NCI-H2171 treated with DMSO at 0.1 percent for 48 hours (cell line): Measurements from ENCODE around the gene SHISA8.
"Not testable (repeated sequence)": the region's sequence is repeated elsewhere in the genome, so short reads cannot be mapped to it uniquely, and the experiment has no call there.

Experiments used
- DNase-seq: peaks from one replicate; lab custom pipeline; 2025; lab: John Stamatoyannopoulos, UW

Gene SHISA8

GRCh38 chr22:41899110-41899509 is 15.8 kb downstream of the SHISA8 start:
- no peak for DNase-seq

- no peak for DNase-seq
Measured at GRCh38 chr22:41898645-41899044, 16.2 kb downstream of the SHISA8 start.

GRCh38 chr22:41893591-41894375 is 21.1 kb downstream of the SHISA8 start:
- no peak for DNase-seq

GRCh38 chr22:41892721-41893120 is 22.2 kb downstream of the SHISA8 start:
- no peak for DNase-seq

- DNase-seq, result no peak
Measured at GRCh38 chr22:41891407-41891806, 23.5 kb downstream of the SHISA8 start.

GRCh38 chr22:41888627-41889200 is 26.2 kb downstream of the SHISA8 start:
- DNase-seq, result no peak

GRCh38 chr22:41885516-41885915 is 29.4 kb downstream of the SHISA8 start:
- DNase-seq, result no peak

- no peak for DNase-seq
Measured at GRCh38 chr22:41885116-41885515, 29.8 kb downstream of the SHISA8 start.

GRCh38 chr22:41883400-41883799 is 31.5 kb downstream of the SHISA8 start:
- DNase-seq, result no peak

- DNase-seq, result no peak
Measured at GRCh38 chr22:41880653-41881052, 34.2 kb downstream of the SHISA8 start.

- no peak for DNase-seq
Measured at GRCh38 chr22:41876675-41877074, 38.2 kb downstream of the SHISA8 start.

GRCh38 chr22:41876275-41876674 is 38.6 kb downstream of the SHISA8 start:
- DNase-seq, result no peak

GRCh38 chr22:41875531-41876270 is 39.2 kb downstream of the SHISA8 start:
- no peak for DNase-seq

GRCh38 chr22:41874090-41874489 is 40.8 kb downstream of the SHISA8 start:
- DNase-seq, result no peak

GRCh38 chr22:41873391-41873790 is 41.5 kb downstream of the SHISA8 start:
- DNase-seq, result no peak

GRCh38 chr22:41870786-41871185 is 44.1 kb downstream of the SHISA8 start:
- peak; percentile 44 for DNase-seq

GRCh38 chr22:41870081-41870480 is 44.8 kb downstream of the SHISA8 start:
- not testable (repeated sequence) for DNase-seq

- no peak for DNase-seq
Measured at GRCh38 chr22:41868556-41868955, 46.3 kb downstream of the SHISA8 start.

GRCh38 chr22:41863472-41863871 is 51.4 kb downstream of the SHISA8 start:
- DNase-seq, result no peak

- DNase-seq, result peak; percentile 85
Measured at GRCh38 chr22:41862530-41863266, 52.2 kb downstream of the SHISA8 start.

- peak; percentile 40 for DNase-seq
Measured at GRCh38 chr22:41862160-41862529, 52.7 kb downstream of the SHISA8 start.
